ENCODE results near the gene ETS1.
A peak's percentile ranks its signal among the peaks of the same experiment; 100 is the strongest.

ETS1 gene

DNA sequence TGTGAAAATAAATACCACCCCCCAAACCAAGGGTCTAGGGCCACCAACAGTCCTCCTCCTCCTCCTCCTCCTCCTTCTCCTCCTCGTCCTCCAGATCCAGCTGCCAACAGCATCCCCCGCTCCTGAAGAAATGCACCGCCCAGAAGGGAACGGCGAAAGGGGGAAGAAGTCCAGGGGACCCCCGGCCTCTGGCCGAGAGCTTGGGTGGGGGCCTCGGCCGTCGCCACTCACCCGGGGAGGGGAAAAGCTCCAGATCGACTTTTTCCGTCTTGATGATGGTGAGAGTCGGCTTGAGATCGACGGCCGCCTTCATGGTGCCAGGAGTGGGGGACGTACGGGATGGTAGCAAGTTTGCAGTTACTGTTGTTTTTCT is 65.7 kb downstream of the ETS1 start:
- DNase-seq (ENCODE audit: low read depth in 2 of 2) = peak in 1 of 2 donors; percentile 50
- H3K4me3 ChIP-seq (replicated peaks in 1 of 2; ENCODE audit: low read depth in 2 of 2, low read length in 2 of 2) = peak overlapping the region; percentile 85 to 86
- TF ChIP-seq, protein P1, sequence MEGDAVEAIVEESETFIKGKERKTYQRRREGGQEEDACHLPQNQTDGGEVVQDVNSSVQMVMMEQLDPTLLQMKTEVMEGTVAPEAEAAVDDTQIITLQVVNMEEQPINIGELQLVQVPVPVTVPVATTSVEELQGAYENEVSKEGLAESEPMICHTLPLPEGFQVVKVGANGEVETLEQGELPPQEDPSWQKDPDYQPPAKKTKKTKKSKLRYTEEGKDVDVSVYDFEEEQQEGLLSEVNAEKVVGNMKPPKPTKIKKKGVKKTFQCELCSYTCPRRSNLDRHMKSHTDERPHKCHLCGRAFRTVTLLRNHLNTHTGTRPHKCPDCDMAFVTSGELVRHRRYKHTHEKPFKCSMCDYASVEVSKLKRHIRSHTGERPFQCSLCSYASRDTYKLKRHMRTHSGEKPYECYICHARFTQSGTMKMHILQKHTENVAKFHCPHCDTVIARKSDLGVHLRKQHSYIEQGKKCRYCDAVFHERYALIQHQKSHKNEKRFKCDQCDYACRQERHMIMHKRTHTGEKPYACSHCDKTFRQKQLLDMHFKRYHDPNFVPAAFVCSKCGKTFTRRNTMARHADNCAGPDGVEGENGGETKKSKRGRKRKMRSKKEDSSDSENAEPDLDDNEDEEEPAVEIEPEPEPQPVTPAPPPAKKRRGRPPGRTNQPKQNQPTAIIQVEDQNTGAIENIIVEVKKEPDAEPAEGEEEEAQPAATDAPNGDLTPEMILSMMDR (IDR thresholded peaks at IDR 0.05; ENCODE audit: low read depth, low read length) = no peak

- TF ChIP-seq, protein P1 (IDR thresholded peaks at IDR 0.05; ENCODE audit: low read depth, low read length) = no peak
- peak in 1 of 2 donors; percentile 49 for DNase-seq (ENCODE audit: low read depth in 2 of 2)
- H3K4me3 ChIP-seq (replicated peaks in 1 of 2; ENCODE audit: low read depth in 2 of 2, low read length in 2 of 2) = peak overlapping the region; percentile 85 to 86
Measured at GRCh38 chr11:128520888-128521681, 66.3 kb downstream of the ETS1 start.

DNA sequence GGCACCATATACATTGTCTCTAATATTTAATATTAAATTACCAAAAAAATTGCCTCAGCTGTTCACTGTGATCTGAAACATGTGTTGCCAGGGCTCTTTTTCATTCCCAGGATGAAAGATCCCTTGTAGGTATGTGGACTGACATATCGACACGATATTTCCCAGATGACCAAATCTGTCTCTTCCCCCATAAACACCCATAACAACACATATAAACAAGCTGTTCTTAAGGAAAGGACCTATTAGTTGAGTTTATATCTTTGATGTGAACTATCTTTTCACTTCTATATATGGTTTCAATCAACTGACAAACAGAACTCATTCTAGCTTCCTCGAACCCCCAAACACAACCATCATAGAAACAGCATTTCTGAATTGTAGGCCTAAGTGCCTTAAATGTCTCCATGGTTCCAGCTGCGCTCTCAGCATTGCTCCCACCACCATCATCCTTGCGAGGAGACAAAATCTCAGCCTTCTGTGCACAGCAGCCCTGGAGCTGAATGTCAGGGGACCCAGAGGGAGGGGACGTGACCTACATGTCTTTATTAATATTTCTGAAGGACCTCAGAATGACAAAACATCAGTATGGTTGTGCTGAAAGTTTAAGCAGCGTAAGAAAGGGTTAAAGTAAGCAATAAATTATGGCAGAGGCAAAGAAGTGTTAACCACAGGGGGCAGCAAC is 67.0 kb downstream of the ETS1 start:
- peak in 1 of 2 donors; percentile 54 for DNase-seq (ENCODE audit: low read depth in 2 of 2)
- H3K4me3 ChIP-seq (replicated peaks in 1 of 2; ENCODE audit: low read depth in 2 of 2, low read length in 2 of 2) = peak overlapping the region; percentile 85 to 86
- TF ChIP-seq, protein P1 (IDR thresholded peaks at IDR 0.05; ENCODE audit: low read depth, low read length) = peak; percentile 15

- TF ChIP-seq, protein P1 (IDR thresholded peaks at IDR 0.05; ENCODE audit: low read depth, low read length) = no peak
- peak in 1 of 2 donors; percentile 53 for DNase-seq (ENCODE audit: low read depth in 2 of 2)
Measured at GRCh38 chr11:128519338-128519737, 68.0 kb downstream of the ETS1 start.

DNA sequence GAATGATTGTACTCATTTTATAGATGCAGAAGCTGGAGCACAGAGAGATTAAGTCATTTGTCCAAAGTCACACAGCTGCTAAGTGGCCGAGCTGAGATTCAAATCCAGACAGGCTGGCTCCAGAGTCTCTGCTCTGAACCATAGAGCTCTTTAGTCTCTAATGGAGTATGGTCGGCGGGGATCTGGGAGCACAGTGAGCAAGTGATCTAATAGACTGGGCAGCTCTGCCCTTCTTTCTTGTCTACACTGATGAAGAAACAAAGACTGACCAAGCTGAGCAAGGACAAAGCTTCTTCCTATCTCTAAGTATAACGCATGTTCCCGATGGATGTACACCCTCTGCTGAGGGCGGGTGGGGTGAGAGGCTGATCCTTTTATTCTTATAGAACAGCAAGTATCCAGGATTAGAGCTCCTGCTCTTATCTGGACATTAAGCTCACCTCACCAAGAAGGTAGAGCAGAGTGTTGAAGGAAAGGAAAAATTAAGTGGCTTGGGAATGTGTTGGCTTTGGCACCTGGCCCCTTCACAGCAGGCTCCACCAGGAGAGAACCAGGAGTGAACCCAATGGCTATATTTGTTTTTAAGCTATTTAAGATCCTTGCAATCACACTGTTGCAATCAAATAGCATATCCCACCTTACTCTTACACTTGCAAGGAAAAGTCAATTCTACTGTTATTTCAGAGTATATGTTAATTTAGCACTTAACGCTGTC is 68.7 kb downstream of the ETS1 start:
- H3K4me3 ChIP-seq (replicated peaks in 1 of 2; ENCODE audit: low read depth in 2 of 2, low read length in 2 of 2) = peak overlapping the region; percentile 85 to 86
- TF ChIP-seq, protein P1 (IDR thresholded peaks at IDR 0.05; ENCODE audit: low read depth, low read length) = no peak
- peak; percentile 45 to 63 for DNase-seq (ENCODE audit: low read depth in 2 of 2)

More at GRCh38 chr11:128519338-128519737, 68.0 kb downstream of the ETS1 start:
- H3K4me3 ChIP-seq (replicated peaks in 1 of 2; ENCODE audit: low read depth in 2 of 2, low read length in 2 of 2) = peak overlapping the region; percentile 85 to 86

- DNase-seq (ENCODE audit: low read depth in 2 of 2) = peak; percentile 70 to 79
- TF ChIP-seq, protein P1 (IDR thresholded peaks at IDR 0.05; ENCODE audit: low read depth, low read length) = no peak
- peak overlapping the region; percentile 25 to 86 for H3K4me3 ChIP-seq (replicated peaks in 1 of 2; ENCODE audit: low read depth in 2 of 2, low read length in 2 of 2)
Measured at GRCh38 chr11:128517451-128518230, 69.7 kb downstream of the ETS1 start.
